ENCODE results near the gene TRMT5. TPM values are rescaled to one million over a fixed set of nuclear protein-coding genes. Genes with fewer than 3 reads are reported as not detected.

The TRMT5 gene
- total and polyA plus RNA-seq, 2 of the 4 experiments (the other 2 are of a cell fraction) = 5.0 to 10.4 TPM

- Histone ChIP-seq H2AFZ (replicated peaks; ENCODE audit: low read length, poor library complexity) (no peak overlapping the region), H4K91ac (ENCODE audit: insufficient read depth, low read depth, low read length) (no peak overlapping the region), H2BK15ac (ENCODE audit: low read depth, low read length) (no peak overlapping the region), H3K56ac (ENCODE audit: extremely low read depth, insufficient read depth, low read length) (no peak overlapping the region), H3K9ac (ENCODE audit: low read depth, low read length) (no peak overlapping the region), H3K4ac (ENCODE audit: low read depth, low read length) (no peak overlapping the region), H4K8ac (ENCODE audit: low read depth in 2 of 2, low read length in 2 of 2) (no peak overlapping the region), H3K4me2 (ENCODE audit: low read depth, low read length) (no peak overlapping the region), H2AK9ac (replicated peaks; ENCODE audit: low read depth, low read length, poor library complexity) (no peak overlapping the region), H3K18ac (ENCODE audit: low read depth, low read length) (no peak overlapping the region), H3K79me1 (ENCODE audit: low read depth in 1 of 2, low read length in 2 of 2) (peaks cover 2 to 11% of the 10 kb centered on the region in 2 experiments; a peak in 1 of 4 replicates), H2BK120ac (ENCODE audit: low read depth, low read length) (no peak overlapping the region), H3K27me3 (ENCODE audit: control insufficient read depth, insufficient read depth, low read length) (no peaks in the 10 kb centered on the region), H4K20me1 (ENCODE audit: insufficient read depth, low read length) (no peaks in the 10 kb centered on the region), H3K27ac (ENCODE audit: insufficient read depth, low read length) (no peak overlapping the region), H2AK5ac (ENCODE audit: low read depth, low read length) (no peak overlapping the region), H3K36me3 (ENCODE audit: control insufficient read depth, insufficient read depth, low read length) (peaks cover 3% of the 10 kb centered on the region; the same call in 1 of the 2 replicates), H4K5ac (ENCODE audit: low read depth, low read length) (no peak overlapping the region), H3K23ac (ENCODE audit: low read depth, low read length) (no peak overlapping the region), H3K4me1 (ENCODE audit: control insufficient read depth, insufficient read depth, low read length) (peaks cover 2% of the 10 kb centered on the region; the same call in 1 of the 2 replicates), H2BK5ac (ENCODE audit: low read depth, low read length, poor library complexity, severe bottlenecking) (no peak overlapping the region), H3K14ac (replicated peaks; ENCODE audit: low read depth, low read length) (no peak overlapping the region), H3K9me3 (ENCODE audit: control insufficient read depth, insufficient read depth, low read length) (no peaks in the 10 kb centered on the region), H2BK20ac (ENCODE audit: low read depth, low read length) (no peak overlapping the region), H3K9me1 (ENCODE audit: insufficient read depth, low read length) (peaks cover 3% of the 10 kb centered on the region; the same call in 1 of the 2 replicates), H3K4me3 (ENCODE audit: insufficient read depth, low read depth, low read length) (no peak overlapping the region)
- no TSS peak for BruUV-seq (replicated peaks)
- intact Hi-C loops (cut with micrococcal nuclease) = no loop called here
- in situ Hi-C loops (cut with MboI; ENCODE audit: low sequenced_read_pairs) = no loop called here
- POLR2A ChIA-PET (ENCODE audit: unreplicated experiment) = no interaction called here
- CTCF ChIA-PET = interaction anchor here (1.0 kb wide), 1 partner anchor 234 kb away, joined by 3 read pairs; no protein-coding TSS in a partner anchor
- dilution Hi-C loops (cut with HindIII; ENCODE audit: low sequenced_read_pairs, unreplicated experiment) = no loop called here
- ATAC-seq (ENCODE audit: low read depth) (no peak), DNase-seq (no peak)
- no peak for TF ChIP-seq FOS (IDR thresholded peaks at IDR 0.05; ENCODE audit: low read depth, low read length)
- no peak for TF ChIP-seq ELK1 (IDR thresholded peaks at IDR 0.05; ENCODE audit: borderline replicate concordance, low read depth, low read length)
- TF ChIP-seq CEBPB (IDR thresholded peaks at IDR 0.05; ENCODE audit: low read depth, low read length) = no peak
- no CpG with 5 or more reads among the region's 1 CpG for WGBS, 2 experiments (ENCODE audit: extremely low coverage in 2 of 2, insufficient read length in 1 of 2)
Observed at GRCh38 chr14:61019537-61019936, 38.7 kb upstream of the TRMT5 start.

All from IMR-90 (cell line).